NK-92 treated with Interleukin-12 subunit alpha and Interleukin-12 subunit beta, amount 100 ng/mL, for 24 hours (cell line): ENCODE results near the gene NR4A1.

Experiments used
- DNase-seq: peaks from one replicate; lab custom pipeline; 2025; lab: John Stamatoyannopoulos, UW

Gene NR4A1

GRCh38 chr12:52041695-52042123, 9.5 kb upstream of the NR4A1 start:
- DNase-seq = peak; percentile 11

- DNase-seq = no peak
These were observed 8.4 kb upstream of the NR4A1 start for GRCh38 chr12:52042706-52043385.

- DNase-seq = no peak
These were observed 7.6 kb upstream of the NR4A1 start for GRCh38 chr12:52043386-52044212.

GRCh38 chr12:52044292-52044983, 6.8 kb upstream of the NR4A1 start:
- no peak for DNase-seq

- DNase-seq = no peak
These were observed 5.4 kb upstream of the NR4A1 start for GRCh38 chr12:52045794-52046199.

- DNase-seq = no peak
These were observed 4.4 kb upstream of the NR4A1 start for GRCh38 chr12:52046859-52047258.

GRCh38 chr12:52049286-52049685, 2.0 kb upstream of the NR4A1 start:
- no peak for DNase-seq

GRCh38 chr12:52049688-52050087, 1.6 kb upstream of the NR4A1 start:
- no peak for DNase-seq

GRCh38 chr12:52050116-52050757, 1.0 kb upstream of the NR4A1 start:
- no peak for DNase-seq

- no peak for DNase-seq
These were observed 1.4 kb downstream of the NR4A1 start for GRCh38 chr12:52052468-52053186.

- no peak for DNase-seq
These were observed 2.4 kb downstream of the NR4A1 start for GRCh38 chr12:52053536-52054209.

GRCh38 chr12:52054231-52054832, 3.1 kb downstream of the NR4A1 start:
- DNase-seq = no peak

GRCh38 chr12:52054833-52055730, 3.8 kb downstream of the NR4A1 start:
- no peak for DNase-seq

- no peak for DNase-seq
These were observed 4.8 kb downstream of the NR4A1 start for GRCh38 chr12:52055731-52056711.

GRCh38 chr12:52056801-52057637, 5.8 kb downstream of the NR4A1 start:
- no peak for DNase-seq

- DNase-seq = no peak
These were observed 6.7 kb downstream of the NR4A1 start for GRCh38 chr12:52057638-52058576.
